CD8-positive, alpha-beta memory T cell (primary cell): ENCODE data around the gene TSNAXIP1. TPM values are rescaled to one million over a fixed set of nuclear protein-coding genes. Genes with fewer than 3 reads are reported as not detected.
A peak's percentile ranks its signal among the peaks of the same experiment; 100 is the strongest.

Experiments
- CTCF ChIA-PET: fragments of 350-600 bp; sonication (Branson Sonifier 250); formaldehyde crosslinking; loops from one replicate; lab custom pipeline; 2021; ENCODE audit warnings: antibody characterized with exemption; lab: Charles Lee
- POLR2A ChIA-PET: fragments of 350-600 bp; sonication (Branson Sonifier 250); formaldehyde crosslinking; loops from one replicate; lab custom pipeline; 2021; ENCODE audit warnings: antibody characterized with exemption; lab: Charles Lee
- DNase-seq, 5 donors: peaks; one replicate each; pipeline versions ENCODE4 v3.0.0 to v3.0.0-alpha.2; 2020 to 2022; ENCODE audit warnings: mixed read lengths in 1 of 5
- H3K27ac ChIP-seq: one replicate; pipeline ENCODE4 v1.7.0; 2013; ENCODE audit warnings: low read depth, mild to moderate bottlenecking, low read length, moderate library complexity
- H3K27me3 ChIP-seq: 2 replicates; pipeline ENCODE4 v1.7.0; 2013; ENCODE audit warnings: low read length, mild to moderate bottlenecking; ENCODE audit not compliant: insufficient read depth, poor library complexity, severe bottlenecking
- H3K36me3 ChIP-seq: 2 replicates; pipeline ENCODE4 v1.7.0; 2013; ENCODE audit warnings: mild to moderate bottlenecking, low read length, moderate library complexity; ENCODE audit not compliant: insufficient read depth
- H3K4me1 ChIP-seq: 2 replicates; pipeline ENCODE4 v1.7.0; 2013; ENCODE audit warnings: mild to moderate bottlenecking, low read length, moderate library complexity; ENCODE audit not compliant: insufficient read depth
- H3K4me3 ChIP-seq: 2 replicates; pipeline ENCODE4 v1.7.0; 2013; ENCODE audit warnings: mild to moderate bottlenecking, low read length
- H3K9me3 ChIP-seq: 2 replicates; pipeline ENCODE4 v1.7.0; 2013; ENCODE audit warnings: mild to moderate bottlenecking, low read length
- H3K27ac Mint-ChIP-seq, 8 donors: one replicate each; pipeline ENCODE4 v1.8.0; 2020 to 2021; ENCODE audit warnings: mixed read lengths in 8 of 8, mild to moderate bottlenecking in 6 of 8, inconsistent platforms in 3 of 8, moderate library complexity in 3 of 8
- H3K27me3 Mint-ChIP-seq, 2 donors: one replicate each; pipeline ENCODE4 v1.8.0; 2020 to 2021; ENCODE audit warnings: mixed read lengths in 2 of 2, mild to moderate bottlenecking in 1 of 2, moderate library complexity in 1 of 2
- H3K36me3 Mint-ChIP-seq, 3 donors: one replicate each; pipeline ENCODE4 v1.8.0; 2020 to 2021; ENCODE audit warnings: mixed read lengths in 3 of 3, inconsistent platforms in 1 of 3, mild to moderate bottlenecking in 1 of 3
- H3K4me1 Mint-ChIP-seq, 3 donors: one replicate each; pipeline ENCODE4 v1.8.0; 2020 to 2021; ENCODE audit warnings: mixed read lengths in 3 of 3, inconsistent platforms in 1 of 3, mild to moderate bottlenecking in 1 of 3
- H3K4me3 Mint-ChIP-seq, 7 donors: one replicate each; pipeline ENCODE4 v1.8.0; 2020 to 2021; ENCODE audit warnings: mixed read lengths in 7 of 7, mild to moderate bottlenecking in 6 of 7, moderate library complexity in 4 of 7, inconsistent platforms in 2 of 7
- H3K9me3 Mint-ChIP-seq, 5 donors: one replicate each; pipeline ENCODE4 v1.8.0; 2020 to 2022; ENCODE audit warnings: mixed read lengths in 5 of 5, mild to moderate bottlenecking in 3 of 5, moderate library complexity in 2 of 5, inconsistent platforms in 1 of 5
- polyA plus RNA-seq: library from polyadenylated mRNA; unstranded; fragments of 300-500 nt; fragmentation: Illumina TruSeq; gene quantifications from one replicate; pipeline ENCODE4 v1.2.3, GENCODE V29; 2021
- total RNA-seq, 2 experiments: library from RNA; stranded (reverse); gene quantifications; one replicate each; pipeline ENCODE4 v1.2.3, GENCODE V29; 2021

The TSNAXIP1 gene
- total and polyA plus RNA-seq, 3 experiments from 2014 or later = 0.13 to 1.5 (median 1.2) TPM

DNA sequence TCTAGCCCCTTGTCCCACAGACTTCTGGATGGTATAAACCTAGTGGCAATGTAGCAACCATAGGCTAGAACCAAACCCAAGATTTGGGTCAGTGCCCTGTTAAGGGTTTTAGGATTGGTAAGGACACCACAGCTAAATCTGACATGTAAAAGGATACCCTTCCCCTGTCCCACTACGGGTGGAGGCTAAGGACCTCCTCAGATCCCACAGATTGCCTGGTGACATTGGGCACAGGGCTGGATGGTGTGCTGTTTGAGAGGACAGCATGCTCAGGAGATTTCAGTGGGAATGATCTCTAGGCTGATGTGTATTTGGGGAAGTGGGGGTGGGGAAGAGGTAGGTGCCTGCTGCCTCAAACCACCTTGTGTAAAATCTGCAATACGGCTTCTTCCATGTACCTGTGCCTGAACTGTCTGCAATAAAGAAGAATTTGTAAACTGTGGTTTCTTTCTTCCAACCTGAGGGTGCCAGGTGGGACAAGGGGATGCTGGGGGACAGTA is 65.5 kb downstream of the TSNAXIP1 start:
- Histone ChIP-seq H3K4me1 (peaks cover 35% of the 10 kb centered on the region), H3K27me3 (no peaks in the 10 kb centered on the region), H3K9me3 (no peaks in the 10 kb centered on the region), H3K27ac (peak overlapping the region; percentile 91), H3K36me3 (peaks cover 17% of the 10 kb centered on the region), H3K4me3 (peak overlapping the region; percentile 79)
- CTCF ChIA-PET = interaction anchor here (1.0 to 1.6 kb wide), 4 partner anchors 27 to 206 kb away, joined by 3 to 6 read pairs (median 4); partner anchors contain the start of genes C16orf86 and ENKD1
- DNase-seq = no peak
- POLR2A ChIA-PET = interaction anchor here (0.6 to 0.8 kb wide), 2 partner anchors 21 to 34 kb away, joined by 4 read pairs; partner anchors contain the start of gene PSKH1
- Mint-ChIP-seq H3K27ac (peak overlapping the region; percentile 88 to 96 (median 92)), H3K9me3 (no peaks in the 10 kb centered on the region), H3K27me3 (no peaks in the 10 kb centered on the region), H3K4me1 (peaks cover 33 to 42% (median 39%) of the 10 kb centered on the region in 3 donors), H3K4me3 (peak overlapping the region; percentile 86 to 96 (median 93)), H3K36me3 (peaks cover 0 to 60% (median 7%) of the 10 kb centered on the region in 3 donors)

DNA sequence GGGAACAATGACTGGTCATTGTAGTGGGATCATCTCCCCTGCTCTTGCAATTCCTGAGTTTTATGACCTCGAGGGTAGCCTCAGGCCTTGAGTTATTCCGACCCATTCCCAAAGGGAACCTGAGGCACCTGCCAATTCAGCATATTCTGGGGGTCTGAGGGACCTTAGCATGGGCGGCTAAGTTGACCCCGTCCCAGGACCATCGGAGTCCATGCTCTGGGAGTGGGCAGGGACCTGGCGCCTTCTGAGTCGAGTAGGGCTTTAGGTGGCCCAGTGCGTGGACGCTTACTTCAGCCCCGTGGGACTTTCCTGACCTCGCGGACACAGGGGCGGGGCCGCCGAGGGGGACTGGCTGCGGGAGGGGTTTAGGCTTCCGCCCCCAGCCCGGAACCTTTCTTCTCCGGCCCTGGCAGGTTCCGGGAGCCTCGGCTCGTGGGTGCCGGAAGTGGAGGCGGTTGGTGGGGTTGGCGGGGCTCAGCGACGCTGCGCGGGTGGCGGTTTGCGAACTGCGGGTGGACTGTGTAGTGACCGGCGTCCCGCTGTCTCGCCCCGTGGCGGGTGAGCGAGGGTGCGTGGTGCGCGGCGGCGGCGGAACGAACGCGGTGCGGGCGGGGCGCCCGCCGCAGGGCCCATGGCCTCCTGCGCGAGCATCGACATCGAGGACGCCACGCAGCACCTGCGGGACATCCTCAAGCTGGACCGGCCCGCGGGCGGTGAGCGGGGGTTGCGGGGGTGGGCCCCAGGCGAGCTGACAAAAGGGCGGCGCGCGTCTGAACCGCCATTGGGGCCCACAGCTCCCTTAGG is 66.1 kb downstream of the TSNAXIP1 start, which contains the start of gene EDC4:
TSS of gene EDC4 (plus strand) at position 422 of the 804 bp plus-strand sequence. CDS start at position 632, 210 bp downstream.
- Histone ChIP-seq H3K9me3 (no peaks in the 10 kb centered on the region), H3K4me3 (peak within 1 kb of the TSS; percentile 79), H3K27me3 (no peaks in the 10 kb centered on the region), H3K27ac (peak within 1 kb of the TSS; percentile 91), H3K4me1 (peaks cover 35% of the 10 kb centered on the region), H3K36me3 (peaks cover 20% of the 10 kb centered on the region)
- Mint-ChIP-seq H3K27me3 (no peaks in the 10 kb centered on the region), H3K36me3 (peaks cover 0 to 65% (median 7%) of the 10 kb centered on the region in 3 donors), H3K27ac (peak within 1 kb of the TSS; percentile 88 to 96 (median 94)), H3K9me3 (no peaks in the 10 kb centered on the region), H3K4me3 (peak within 1 kb of the TSS; percentile 91 to 96 (median 93)), H3K4me1 (peaks cover 33 to 42% (median 39%) of the 10 kb centered on the region in 3 donors)
- POLR2A ChIA-PET = interaction anchor here (1.0 to 1.4 kb wide), 5 partner anchors 29 to 66 kb away, joined by 3 to 8 read pairs (median 5); partner anchors contain the start of genes PSMB10, RANBP10 and TSNAXIP1
- DNase-seq = peak; percentile 81 to 91 (median 84)
- CTCF ChIA-PET = interaction anchor here (0.7 to 2.9 kb wide), 9 partner anchors 11 to 63 kb away, joined by 3 to 15 read pairs (median 3); partner anchors contain the start of gene NRN1L

DNA sequence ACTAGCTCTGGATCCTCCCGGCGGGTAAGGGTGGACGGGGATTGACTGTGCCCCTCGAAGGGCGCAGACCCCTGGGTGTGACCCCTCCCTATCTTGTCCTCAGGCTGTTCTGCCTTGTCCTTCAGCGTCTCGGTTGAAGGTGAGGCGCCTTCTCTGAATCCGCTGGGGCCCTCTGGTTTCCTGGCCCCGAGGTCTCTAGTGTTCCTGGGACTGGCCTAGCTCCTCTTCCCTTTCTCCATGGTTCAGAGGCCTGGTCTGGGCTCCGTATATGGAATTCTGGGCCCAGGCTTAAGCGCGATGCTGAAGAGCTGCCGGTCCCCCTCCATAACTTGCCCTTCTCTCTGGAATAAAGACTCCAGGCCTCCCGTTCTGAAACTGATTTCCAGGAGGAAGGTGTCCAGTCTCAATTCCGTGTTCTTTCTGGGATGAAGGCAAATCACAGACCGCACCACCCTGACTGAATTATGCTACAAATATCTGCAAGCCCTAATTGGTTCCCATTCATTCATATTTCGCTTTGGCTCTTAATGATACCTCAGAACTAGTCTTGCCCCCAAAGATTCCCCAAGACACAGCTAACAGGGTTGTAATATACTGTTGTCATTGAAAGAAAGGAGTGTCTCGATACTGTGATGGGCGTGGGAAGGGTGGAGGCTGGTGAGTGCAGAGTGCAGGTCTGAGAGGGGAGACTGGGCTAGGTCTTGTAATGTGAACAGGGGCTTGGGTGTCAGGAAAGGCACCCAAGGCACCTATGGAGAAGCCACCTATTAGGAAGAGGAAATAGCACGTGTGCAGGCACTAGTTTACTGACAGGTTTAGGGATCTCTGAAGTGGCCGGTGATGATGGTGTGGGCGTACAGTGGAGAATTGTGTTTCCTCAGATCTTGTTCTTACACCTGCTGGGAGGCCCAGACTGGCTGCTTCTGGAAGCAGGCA is 67.0 kb downstream of the TSNAXIP1 start:
- H3K4me1 Mint-ChIP-seq = peaks cover 33 to 42% (median 39%) of the 10 kb centered on the region in 3 donors
- peak overlapping the region; percentile 79 for H3K4me3 ChIP-seq
- H3K27me3 Mint-ChIP-seq = no peaks in the 10 kb centered on the region
- H3K9me3 ChIP-seq = no peaks in the 10 kb centered on the region
- H3K4me1 ChIP-seq = peaks cover 35% of the 10 kb centered on the region
- H3K27ac ChIP-seq = peak overlapping the region; percentile 91
- H3K4me3 Mint-ChIP-seq = peak overlapping the region; percentile 91 to 96 (median 93)
- POLR2A ChIA-PET = interaction anchor here (0.6 to 1.4 kb wide), 7 partner anchors 30 to 354 kb away, joined by 3 to 8 read pairs (median 4); partner anchors contain the start of genes PSMB10, RANBP10 and TSNAXIP1
- peak overlapping the region; percentile 85 to 96 (median 92) for H3K27ac Mint-ChIP-seq
- H3K36me3 Mint-ChIP-seq = peaks cover 0 to 65% (median 7%) of the 10 kb centered on the region in 3 donors
- DNase-seq = no peak
- CTCF ChIA-PET = interaction anchor here (0.6 to 2.9 kb wide), 9 partner anchors 10 to 62 kb away, joined by 3 to 15 read pairs (median 3); partner anchors contain the start of gene NRN1L
- H3K36me3 ChIP-seq = peaks cover 26% of the 10 kb centered on the region
- H3K9me3 Mint-ChIP-seq = no peaks in the 10 kb centered on the region
- H3K27me3 ChIP-seq = no peaks in the 10 kb centered on the region

DNA sequence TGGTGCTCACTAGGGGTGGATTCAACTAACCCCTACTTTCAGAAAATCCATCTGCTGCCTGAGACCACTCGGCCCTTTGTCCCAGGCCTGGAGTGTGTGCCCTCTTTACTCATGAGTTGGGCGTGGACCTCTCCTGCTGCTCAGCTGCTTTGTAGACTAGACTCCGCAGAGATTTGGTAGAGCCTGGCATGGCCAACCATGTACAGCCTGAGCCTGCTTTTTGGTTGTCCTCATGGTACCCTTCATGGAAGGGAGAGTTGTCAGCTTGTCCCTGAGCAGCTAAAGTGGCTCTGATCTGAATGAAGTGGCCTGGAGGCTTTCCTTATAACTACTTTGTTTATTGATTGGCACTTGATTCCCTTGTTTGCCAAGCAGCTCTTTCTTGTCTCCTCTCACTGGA is 67.7 kb downstream of the TSNAXIP1 start:
- H3K9me3 Mint-ChIP-seq = no peaks in the 10 kb centered on the region
- peak overlapping the region in 7 of 8 donors; percentile 69 to 96 (median 93) for H3K27ac Mint-ChIP-seq
- DNase-seq = no peak
- H3K36me3 Mint-ChIP-seq = peaks cover 0 to 69% (median 7%) of the 10 kb centered on the region in 3 donors
- ChIA-PET POLR2A (interaction anchor here (0.6 to 1.4 kb wide), 5 partner anchors 58 to 354 kb away, joined by 3 to 8 read pairs (median 3); partner anchors contain the start of genes RANBP10 and TSNAXIP1), CTCF (interaction anchor here (1.9 to 2.9 kb wide), 2 partner anchors 9 to 58 kb away, joined by 5 to 15 read pairs; partner anchors contain the start of gene NRN1L)
- H3K9me3 ChIP-seq = no peaks in the 10 kb centered on the region
- no peak overlapping the region for H3K27ac ChIP-seq
- H3K4me3 ChIP-seq = peak overlapping the region; percentile 79
- H3K4me1 ChIP-seq = peaks cover 35% of the 10 kb centered on the region
- H3K36me3 ChIP-seq = peaks cover 32% of the 10 kb centered on the region
- H3K4me1 Mint-ChIP-seq = peaks cover 33 to 42% (median 39%) of the 10 kb centered on the region in 3 donors
- no peaks in the 10 kb centered on the region for H3K27me3 ChIP-seq
- H3K4me3 Mint-ChIP-seq = peak overlapping the region; percentile 91 to 96 (median 93)
- no peaks in the 10 kb centered on the region for H3K27me3 Mint-ChIP-seq

DNA sequence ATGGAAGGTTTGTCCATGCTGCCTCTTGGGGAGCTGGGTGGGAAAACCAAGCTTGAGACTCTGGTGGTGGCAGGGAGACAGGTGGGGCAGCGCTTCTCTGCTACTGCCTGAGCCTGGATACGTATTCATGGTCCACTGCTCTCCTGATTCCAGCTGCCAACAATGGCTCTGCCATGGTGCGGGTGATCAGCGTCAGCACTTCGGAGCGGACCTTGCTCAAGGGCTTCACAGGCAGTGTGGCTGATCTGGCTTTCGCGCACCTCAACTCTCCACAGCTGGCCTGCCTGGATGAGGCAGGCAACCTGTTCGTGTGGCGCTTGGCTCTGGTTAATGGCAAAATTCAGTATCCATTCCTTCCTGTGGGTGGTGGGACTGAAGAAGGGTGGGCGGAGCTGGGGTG is 70.4 kb downstream of the TSNAXIP1 start:
- Histone ChIP-seq H3K36me3 (peaks cover 59% of the 10 kb centered on the region), H3K27me3 (no peaks in the 10 kb centered on the region), H3K4me3 (no peak overlapping the region), H3K9me3 (no peaks in the 10 kb centered on the region), H3K27ac (no peak overlapping the region), H3K4me1 (peaks cover 35% of the 10 kb centered on the region)
- ChIA-PET POLR2A (no interaction called here), CTCF (interaction anchor here (1.1 kb wide), 1 partner anchor 60 kb away, joined by 3 read pairs; no protein-coding TSS in a partner anchor)
- Mint-ChIP-seq H3K27ac (peak overlapping the region in 1 of 8 donors; percentile 17), H3K27me3 (no peaks in the 10 kb centered on the region), H3K4me3 (no peak overlapping the region), H3K4me1 (peaks cover 33 to 41% (median 37%) of the 10 kb centered on the region in 3 donors), H3K36me3 (peaks cover 0 to 81% (median 0%) of the 10 kb centered on the region in 3 donors), H3K9me3 (no peaks in the 10 kb centered on the region)
- DNase-seq = no peak
